HG02970 (cell line): ENCODE measurements around the gene CFAP68.

Experiments
- ATAC-seq: cut with Tn5 transposase; IDR thresholded peaks from one replicate; pipeline ENCODE4 v1.9.1; 2021; ENCODE audit warnings: mild to moderate bottlenecking, moderate library complexity, moderate number of reproducible peaks; ENCODE audit not compliant: unreplicated experiment, low FRiP score

Gene CFAP68, protein sequence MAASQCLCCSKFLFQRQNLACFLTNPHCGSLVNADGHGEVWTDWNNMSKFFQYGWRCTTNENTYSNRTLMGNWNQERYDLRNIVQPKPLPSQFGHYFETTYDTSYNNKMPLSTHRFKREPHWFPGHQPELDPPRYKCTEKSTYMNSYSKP

DNA sequence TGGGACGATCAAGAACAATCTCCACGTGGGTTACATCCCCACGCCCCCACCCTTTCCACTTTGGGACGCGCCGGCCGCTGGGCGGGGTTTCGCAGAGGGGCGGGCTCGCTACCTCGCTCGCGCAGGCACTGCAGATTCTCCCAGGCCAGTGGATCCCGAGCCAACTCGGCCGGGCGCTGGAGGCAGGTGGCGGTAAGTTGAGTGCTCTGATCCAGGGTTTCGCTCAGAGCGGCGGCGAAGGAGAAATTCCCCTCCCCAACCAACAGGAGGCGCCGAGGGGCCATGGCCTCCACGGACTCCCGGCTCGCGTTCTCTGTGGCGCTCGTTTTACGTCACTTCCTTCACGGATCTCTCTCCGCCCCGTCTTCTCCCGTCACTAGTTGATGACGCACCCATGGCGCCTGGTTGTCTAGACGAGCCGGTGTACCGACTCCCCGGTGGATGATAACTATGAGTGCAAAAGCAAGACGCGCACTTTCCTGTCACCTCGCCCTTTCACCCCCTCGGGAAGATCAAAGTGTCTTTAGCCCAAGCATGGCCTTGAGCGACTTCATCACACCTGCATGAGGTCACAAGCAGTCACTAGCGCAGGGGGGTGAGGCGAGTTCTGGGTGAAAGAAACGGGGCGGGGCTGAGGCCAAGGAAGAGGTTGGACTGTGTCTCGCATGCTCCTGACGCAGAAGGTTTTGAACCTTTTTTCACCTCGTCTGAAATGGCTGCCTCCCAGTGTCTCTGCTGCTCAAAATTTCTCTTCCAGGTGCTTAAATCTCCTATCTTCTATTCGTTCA is at the start of gene CFAP68, which contains the start of gene FDXACB1:
TSS of gene CFAP68 (plus strand) at position 693 of the 788 bp plus-strand sequence. CDS start at position 713, 20 bp downstream.
TSS of gene FDXACB1 (minus strand) at position 317 of the 788 bp plus-strand sequence. CDS start at position 284, 33 bp downstream.
- ATAC-seq, result peak; percentile 94

DNA sequence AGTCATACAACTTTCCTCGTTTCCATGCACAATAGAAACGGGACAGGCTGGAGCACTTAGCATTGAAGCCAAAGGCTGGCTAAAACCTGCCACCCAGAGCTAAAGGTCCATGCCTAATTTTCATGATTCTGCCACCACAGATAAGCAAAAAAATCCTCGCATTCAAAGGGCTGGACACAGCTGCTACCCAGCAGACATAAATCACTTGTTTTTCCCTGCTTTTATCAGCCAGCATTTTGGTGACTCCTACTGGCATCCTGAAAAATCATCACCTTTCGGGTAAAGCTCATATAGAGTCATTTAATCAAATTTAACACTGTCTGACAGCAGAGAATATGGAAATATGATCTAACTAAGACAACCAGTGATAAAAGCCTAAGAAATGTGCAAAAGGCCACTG is 45.8 kb upstream of the CFAP68 start:
- ATAC-seq, result no peak

DNA sequence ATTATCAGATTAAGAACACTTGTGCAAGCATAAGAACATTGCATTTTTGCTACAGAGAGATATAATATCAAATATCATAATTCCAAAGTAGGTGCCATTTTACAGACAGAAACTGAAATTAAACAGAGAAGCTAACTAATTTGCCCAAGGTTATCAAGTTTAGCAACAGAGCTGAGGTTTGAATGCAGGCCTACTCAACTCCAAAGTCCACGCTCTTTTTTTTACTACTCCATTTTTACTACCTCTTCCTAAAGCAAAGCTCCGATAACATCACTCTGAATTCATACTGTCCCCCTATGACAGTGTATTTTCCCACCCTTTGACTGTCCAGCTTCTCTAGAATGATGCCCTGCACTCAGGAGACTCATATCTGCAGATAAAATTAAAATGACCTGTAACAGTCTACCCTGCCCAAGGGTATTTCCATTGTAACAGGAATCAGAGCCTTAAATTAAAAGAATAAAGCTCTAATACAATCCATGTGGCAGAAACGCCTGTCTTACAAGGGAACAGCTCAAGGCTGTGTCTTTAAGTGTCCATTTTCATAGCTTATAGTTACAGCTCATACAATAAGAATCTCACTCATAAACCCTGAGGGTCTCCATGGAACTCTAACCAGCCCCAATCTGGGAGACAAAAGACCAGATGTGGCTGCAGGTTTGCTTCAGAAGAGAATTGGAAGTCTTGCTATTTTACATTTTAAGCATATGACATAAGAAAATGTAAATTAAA is 44.7 kb upstream of the CFAP68 start:
- no peak for ATAC-seq

DNA sequence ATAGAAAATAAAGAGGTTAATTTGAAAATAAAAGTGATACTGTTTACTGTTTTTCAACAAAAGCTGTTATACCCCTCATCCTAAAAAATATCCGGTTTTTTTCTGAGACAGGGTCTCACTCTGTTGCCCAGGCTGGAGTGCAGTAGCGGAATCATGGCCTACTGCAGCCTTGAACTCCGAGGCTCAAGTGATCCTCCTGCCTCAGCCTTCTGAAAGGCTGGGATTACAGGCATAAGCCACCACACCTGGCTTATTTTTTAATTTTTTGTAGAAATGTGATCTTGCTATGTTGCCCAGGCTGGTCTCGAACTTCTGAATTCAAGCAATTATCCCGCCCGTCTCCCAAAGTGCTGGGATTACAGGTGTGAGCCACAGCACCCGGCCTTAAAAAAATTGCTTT is 43.7 kb upstream of the CFAP68 start:
- ATAC-seq, result no peak

DNA sequence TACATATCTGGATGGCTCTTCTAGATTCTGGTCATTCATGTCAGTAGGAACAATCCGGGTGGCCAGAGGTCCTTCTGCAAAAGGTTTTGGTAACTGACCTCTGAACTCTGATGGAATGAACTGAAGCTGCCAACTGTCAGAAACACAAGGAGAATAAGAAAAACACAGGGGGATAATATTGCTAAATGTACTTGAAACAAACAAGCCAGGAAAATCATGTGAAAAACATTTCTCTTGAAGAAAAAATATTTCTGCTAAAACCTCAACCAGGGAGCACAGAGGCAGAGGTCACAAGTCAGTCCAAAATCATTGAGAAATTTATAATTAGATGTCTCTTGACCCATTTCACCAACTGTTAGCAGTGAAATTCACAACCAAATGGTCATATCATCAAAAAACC is 43.2 kb upstream of the CFAP68 start:
- ATAC-seq, result no peak

DNA sequence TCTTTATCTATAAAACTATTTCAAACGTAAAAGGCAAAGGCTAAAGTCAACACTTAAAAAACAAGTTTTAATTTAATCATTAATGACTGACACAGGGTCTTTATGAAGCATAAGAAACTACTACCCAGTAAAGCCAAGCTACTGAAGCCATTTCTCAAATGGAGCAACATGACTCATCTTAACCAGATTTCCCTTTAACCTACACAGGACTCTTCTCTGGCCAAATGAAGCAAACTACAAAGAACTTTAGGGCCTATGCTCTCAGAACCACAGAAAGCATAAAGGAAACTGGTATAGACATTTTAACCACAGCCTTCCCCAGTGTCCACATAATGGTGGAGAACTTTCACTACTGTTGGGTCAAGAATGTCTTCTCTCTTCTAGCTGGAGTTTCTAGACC is 42.6 kb upstream of the CFAP68 start:
- no peak for ATAC-seq

DNA sequence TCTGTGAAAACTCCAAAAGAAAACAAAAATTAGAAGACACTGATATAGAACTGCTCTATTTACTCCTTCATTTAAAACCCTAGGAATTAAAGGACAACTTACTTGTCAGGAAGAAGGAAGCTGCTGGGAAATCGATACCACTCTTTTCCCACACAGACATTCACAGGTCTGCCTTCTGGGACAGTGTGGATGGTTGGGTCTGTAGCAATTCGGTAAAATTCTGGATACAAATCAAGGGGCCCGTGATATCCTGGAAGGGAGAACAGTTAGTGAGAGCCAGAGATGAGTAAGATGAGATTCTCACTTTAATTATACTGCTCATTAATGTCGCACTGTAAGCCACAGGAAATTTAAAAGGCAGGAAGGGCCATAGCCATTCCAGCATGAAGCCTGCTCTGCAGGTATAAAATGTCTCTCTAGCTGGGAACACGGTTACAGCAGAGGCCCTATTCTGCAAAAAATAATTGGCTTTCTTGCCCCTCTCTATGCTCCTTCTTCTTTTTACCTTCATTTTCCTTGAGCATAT is 41.9 kb upstream of the CFAP68 start:
- no peak for ATAC-seq

DNA sequence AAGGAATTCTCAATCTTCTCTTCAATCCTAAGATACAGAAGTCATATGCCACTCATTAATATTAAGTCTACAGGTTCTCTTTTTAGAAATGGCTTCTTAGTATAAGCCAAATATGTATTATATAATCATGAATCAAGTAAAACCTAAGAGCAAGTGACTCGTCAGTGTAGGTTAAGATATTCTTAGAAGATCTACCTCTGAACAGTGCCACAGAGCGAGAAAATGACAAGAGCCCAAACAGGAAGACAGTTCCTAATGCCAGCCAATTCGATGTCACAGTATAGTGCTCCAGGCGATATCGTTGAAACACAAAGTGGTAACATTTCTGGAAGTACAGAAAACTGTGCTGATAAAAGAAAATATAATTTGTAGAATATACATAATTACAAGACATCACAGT is 41.3 kb upstream of the CFAP68 start:
- no peak for ATAC-seq

DNA sequence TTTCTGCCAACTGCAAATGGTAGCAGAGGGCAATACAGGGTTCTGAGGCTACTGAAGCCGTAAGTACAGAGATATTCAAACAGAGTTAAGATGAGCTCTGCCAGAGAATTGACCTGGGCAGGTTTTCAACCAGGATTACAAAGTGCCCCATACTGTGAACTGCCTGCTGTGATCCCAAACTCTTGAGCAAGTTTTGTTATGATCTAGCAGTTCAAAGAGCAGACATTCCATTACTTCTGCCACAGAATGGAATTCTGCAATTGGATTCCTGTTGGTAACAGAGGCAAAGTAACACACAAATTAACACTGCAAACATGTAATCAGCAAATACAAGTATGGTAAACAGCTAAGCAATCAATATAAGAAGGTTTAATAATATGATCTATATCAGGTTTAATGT is 39.2 kb upstream of the CFAP68 start:
- ATAC-seq, result no peak

DNA sequence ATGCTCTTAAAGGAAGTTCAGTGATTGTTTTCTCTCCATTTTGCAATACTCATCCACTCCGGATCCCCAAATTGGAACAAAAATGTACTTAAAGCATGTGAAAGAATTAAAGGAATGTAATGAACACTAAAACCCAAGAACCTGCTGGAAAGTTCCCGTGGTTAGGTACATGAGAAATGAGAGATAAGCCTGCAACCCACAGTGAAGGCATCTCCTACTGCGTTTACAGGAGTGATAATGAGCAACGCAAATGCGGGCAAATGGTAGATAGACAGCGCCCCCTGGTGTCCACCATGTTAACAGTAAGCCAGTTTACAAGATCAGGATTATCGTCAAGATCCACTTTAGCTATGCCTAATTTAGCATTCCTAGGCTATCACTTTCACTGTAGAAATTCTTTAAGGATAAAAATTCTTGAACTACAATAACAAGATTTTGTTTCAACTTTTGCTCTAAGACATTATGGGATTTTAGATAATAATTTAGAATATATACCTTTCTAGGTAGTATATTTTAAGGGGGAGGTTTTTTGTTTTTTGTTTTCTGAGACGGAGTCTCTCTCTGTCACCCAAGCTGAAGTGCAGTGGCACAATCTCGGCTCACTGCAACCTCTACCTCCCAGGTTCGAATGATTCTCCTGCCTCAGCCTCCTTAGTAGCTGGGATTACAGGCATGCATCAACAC is 37.8 kb upstream of the CFAP68 start:
- no peak for ATAC-seq

DNA sequence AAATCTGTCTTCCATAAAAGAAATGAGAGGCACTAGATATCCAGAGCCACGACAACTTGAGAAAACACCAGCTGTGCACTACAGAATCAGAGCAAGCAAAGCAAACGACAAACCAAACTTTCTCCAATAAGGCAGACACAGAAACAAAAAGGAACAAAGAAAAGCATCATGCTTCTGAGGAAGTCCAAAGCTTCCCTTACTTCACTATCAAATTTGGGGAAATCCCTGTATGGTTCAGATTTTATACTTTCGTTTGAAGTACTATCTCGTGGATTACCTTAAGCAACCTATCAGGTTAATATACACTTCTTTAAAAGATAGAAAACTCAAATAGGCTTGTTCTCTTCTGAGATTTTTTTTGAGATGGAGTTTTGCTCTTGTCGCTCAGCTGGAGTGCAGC is 35.7 kb upstream of the CFAP68 start:
- no peak for ATAC-seq

DNA sequence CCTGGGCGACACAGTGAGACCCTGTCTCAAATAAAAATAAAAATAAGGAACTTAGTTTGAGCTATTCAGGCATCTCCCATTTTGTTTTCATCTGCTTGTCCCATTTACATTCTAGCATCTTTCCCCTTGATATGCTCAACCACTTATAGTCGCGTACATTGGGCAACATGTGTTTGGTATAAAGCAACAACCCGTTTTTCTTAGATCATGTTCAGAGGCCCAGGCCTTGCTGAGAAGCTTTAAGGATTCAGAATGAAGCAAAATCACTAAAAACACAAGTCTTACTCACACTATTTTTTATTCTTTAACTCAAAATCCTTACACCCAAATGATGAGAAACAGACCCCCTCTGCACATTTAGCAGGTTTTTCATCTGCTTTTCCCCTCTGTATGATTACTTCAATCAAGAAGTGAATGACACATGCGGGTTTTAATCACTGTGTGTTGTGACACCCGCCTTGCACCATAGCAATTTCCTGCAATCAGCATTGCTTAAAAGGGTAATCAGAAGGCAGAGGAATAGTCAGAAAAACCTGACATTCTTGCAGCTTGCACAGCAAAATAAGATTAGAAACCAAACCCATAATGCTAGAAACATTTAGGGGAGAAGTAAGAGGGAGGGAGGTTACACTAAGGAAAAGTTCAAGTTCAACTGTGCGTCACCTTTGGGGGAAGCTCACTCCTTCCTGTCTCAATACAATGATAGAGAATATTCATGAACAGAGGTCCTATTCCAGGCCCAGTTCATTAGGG is 33.9 kb upstream of the CFAP68 start:
- ATAC-seq, result no peak

DNA sequence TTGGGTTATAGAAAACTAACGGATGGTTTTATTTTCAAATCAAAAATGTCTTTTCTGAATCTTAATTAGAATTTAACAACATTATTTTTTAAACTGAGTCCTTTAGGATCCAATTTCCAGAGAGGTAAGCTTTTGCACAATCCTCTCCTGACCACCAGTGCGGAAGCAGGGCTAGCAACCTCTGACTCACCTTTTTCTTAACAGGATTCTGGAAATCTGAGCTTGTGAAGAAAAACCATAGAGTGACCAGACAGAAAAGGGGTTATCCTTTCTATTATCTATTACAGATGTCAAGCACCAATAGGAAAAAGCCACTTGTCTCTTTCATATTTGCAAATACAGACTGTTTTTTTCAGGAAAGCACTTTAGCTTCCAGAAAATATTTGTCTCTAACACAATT is 33.3 kb upstream of the CFAP68 start:
- ATAC-seq, result no peak

DNA sequence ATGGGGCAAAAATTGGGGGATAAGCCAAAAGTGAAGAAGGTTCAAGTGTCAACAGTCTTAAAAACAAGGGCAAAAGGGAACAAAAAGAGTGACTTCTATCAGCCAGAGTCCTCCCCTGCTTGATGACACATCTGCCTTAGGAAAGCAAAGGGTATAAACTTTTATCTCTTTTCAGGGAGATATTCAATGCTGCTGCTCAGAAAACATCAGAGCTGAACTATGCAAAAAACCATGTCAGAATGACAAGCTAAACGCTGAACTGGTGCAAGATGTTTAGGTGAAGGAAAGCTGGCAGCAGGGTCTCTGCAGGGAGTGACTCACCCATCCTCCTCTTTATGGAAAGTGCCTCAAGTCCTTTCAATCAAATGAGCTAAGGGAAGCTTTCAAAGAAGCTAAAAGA is 32.7 kb upstream of the CFAP68 start:
- ATAC-seq, result no peak

DNA sequence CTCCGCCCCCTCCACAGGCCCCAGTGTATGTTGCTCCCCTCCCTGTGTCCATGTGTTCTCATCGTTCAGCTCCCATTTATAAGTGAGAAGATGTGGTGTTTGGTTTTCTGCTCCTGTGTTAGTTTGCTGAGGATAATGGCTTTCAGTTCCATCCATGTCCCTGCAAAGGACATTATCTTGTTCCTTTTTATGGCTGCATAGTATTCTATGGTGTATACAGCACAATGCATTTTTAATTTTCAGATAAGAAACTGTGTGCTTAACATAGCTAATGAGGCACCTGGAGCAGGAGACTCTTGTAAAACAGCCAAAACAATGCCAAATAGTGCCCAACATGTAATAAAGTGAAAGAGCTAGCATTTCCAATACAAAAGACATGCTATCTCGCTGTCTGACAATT is 29.7 kb upstream of the CFAP68 start:
- ATAC-seq, result no peak

DNA sequence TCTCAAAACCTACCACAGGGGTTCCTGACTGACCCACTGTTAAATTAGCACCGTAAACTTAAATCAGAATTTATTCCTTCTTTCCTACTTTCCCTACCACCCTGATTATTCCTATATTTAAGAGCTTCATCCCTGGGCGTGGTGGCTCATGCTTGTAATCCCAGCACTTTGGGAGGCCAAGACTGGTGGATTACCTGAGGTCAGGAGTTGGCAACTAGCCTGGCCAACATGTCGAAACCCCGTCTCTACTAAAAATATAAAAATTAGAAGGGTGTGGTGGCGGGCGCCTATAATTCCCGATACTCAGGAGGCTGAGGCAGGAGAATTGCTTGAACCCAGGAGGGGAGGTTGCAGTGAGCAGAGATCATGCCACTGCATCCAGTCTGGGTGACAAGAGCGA is 28.3 kb upstream of the CFAP68 start:
- ATAC-seq, result no peak

DNA sequence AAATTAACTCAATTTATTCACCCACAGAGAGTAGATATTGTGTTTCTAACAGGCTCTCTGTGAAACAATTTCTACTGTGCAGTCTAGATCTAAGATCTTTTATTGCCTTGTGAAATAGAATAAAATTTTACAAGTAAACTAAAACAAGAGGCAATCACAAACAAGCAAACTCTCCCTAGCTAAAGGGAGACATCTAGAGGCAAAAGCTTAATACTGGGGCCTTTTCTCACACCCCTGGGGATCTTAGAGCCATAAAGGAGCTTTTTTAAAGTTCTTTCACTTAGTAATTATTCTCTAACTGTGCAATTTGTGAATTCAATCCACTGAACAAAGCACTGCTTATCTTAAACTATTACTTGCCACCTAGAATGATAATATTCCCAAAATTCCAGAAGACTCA is 27.7 kb upstream of the CFAP68 start:
- no peak for ATAC-seq

DNA sequence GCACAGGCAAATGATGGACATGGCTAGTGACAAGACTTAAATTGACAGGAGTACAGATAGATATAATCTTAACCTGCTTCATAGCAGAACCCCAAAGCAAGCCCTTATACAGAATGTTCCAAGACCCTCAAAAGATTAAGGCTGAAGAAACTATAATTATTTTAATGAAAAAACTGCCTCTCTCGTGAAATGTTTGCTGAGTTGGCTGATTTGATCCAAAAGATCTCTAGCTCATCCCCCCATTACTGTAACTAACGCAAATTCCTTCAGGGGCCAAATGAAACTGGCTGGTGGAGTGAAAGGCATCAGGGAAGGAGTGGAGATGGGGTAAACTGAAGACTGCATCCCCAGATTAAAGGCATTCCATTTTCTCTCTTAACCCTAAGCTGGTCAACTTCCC is 27.2 kb upstream of the CFAP68 start:
- no peak for ATAC-seq

DNA sequence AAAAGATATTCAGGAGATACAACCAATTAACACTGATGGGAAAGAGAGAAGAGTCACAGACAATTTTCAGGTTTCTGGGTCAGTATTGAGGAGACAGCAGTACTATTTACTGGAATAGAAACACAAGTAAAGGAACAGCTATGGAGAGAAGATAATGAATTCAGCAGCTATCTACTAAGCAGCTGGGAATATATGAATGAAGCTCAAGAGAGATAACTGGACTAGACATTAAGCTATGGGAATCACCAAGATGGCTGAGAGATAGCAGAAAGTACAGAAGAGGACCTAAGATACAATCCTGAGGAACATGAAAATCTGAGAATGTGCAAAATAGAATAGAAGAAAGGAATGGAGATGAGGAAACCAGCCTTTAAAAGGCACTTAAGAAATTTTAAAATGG is 23.8 kb upstream of the CFAP68 start:
- no peak for ATAC-seq

DNA sequence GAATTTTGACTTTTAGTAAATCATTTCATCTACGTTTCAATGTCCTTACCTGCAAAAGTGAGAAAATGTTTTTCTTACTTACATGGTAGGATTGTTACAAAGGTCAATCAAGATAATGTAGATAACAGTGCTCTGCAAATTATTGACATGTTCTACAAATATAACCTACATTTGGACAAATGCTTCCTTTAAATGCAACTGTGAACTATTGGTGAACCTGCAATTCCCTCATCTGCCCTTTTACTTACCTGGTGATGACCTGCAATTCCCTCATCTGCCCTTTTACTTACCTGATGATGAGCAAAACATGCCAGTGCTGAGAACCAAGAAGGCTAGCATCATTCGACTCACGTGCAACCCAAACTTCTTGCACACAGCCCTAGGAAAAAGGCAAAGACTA is 19.1 kb upstream of the CFAP68 start:
- no peak for ATAC-seq
